Measurements from ENCODE around the gene MAOB.
A peak's percentile ranks its signal among the peaks of the same experiment; 100 is the strongest.
"Not testable (repeated sequence)": the region's sequence is repeated elsewhere in the genome, so short reads cannot be mapped to it uniquely, and the experiment has no call there.

Gene MAOB

DNA sequence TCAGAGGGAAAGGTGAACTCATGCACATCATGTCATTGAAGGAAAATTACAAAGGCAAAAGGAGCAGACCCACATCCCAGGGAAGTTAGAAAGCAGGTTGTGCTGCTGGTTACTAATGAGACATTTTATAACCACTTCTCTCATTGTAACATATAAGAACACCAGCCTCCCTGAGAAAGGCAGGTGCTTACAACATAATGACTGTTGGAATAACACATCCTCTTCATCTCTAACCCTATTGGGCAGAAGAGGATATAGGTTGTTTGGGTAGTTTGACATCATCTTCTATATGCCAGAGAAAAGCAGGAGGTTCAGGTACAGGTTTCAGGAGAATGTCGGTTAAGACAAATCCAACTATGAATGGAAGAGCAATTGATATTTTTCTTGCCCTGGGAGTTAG lies 148.6 kb downstream of the MAOB start:
- Mint-ChIP-seq H3K36me3 (ENCODE audit: low read depth) (peaks cover 67% of the 10 kb centered on the region), H3K27me3 (no peaks in the 10 kb centered on the region), H3K4me1 (ENCODE audit: low read depth) (peaks cover 10% of the 10 kb centered on the region), H3K27ac (no peak overlapping the region), H3K9me3 (no peaks in the 10 kb centered on the region), H3K4me3 (no peak overlapping the region)
- intact Hi-C loops (cut with micrococcal nuclease), result no loop called here

GRCh38 chrX:43731086-43731485 lies 151.2 kb downstream of the MAOB start:
- intact Hi-C loops (cut with micrococcal nuclease), result no loop called here
- peaks cover 20% of the 10 kb centered on the region for H3K4me1 Mint-ChIP-seq (ENCODE audit: low read depth)
- H3K4me3 Mint-ChIP-seq, result no peak overlapping the region

DNA sequence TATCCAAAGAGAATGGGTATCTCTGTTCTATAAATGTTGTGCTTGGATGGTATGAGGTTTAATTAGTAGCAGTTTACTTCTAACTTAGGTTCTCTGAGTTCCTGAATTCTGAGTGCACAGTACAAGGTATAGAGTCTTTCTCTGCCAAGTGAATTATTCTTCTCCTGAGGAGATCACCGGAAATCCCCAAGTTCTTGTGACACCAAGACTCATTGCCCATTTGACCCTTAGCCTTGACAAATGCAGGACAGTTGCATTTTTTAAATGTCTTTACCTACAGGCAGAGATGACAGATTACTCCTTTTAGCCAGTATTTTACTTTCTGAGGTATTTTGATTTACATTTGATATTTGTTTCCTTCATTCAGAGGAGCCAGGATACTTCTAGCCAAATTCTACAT lies 153.3 kb downstream of the MAOB start:
- no peaks in the 10 kb centered on the region for H3K9me3 Mint-ChIP-seq

More at GRCh38 chrX:43731086-43731485, 151.2 kb downstream of the MAOB start:
- H3K36me3 Mint-ChIP-seq (ENCODE audit: low read depth), result peaks cover 66% of the 10 kb centered on the region
- H3K27ac Mint-ChIP-seq, result no peak overlapping the region
- H3K9me3 Mint-ChIP-seq, result no peaks in the 10 kb centered on the region
- no peaks in the 10 kb centered on the region for H3K27me3 Mint-ChIP-seq

GRCh38 chrX:43728002-43728401 lies 154.2 kb downstream of the MAOB start:
- intact Hi-C loops (cut with micrococcal nuclease), result no loop called here
- Mint-ChIP-seq H3K27ac (peak overlapping the region; percentile 48), H3K36me3 (ENCODE audit: low read depth) (peaks cover 63% of the 10 kb centered on the region), H3K4me3 (no peak overlapping the region), H3K27me3 (no peaks in the 10 kb centered on the region), H3K9me3 (no peaks in the 10 kb centered on the region), H3K4me1 (ENCODE audit: low read depth) (peaks cover 43% of the 10 kb centered on the region)

More for the DNA sequence above, 153.3 kb downstream of the MAOB start:
- H3K27me3 Mint-ChIP-seq, result no peaks in the 10 kb centered on the region
- intact Hi-C loops (cut with micrococcal nuclease), result no loop called here
- peaks cover 73% of the 10 kb centered on the region for H3K36me3 Mint-ChIP-seq (ENCODE audit: low read depth)
- peak overlapping the region; percentile 30 for H3K27ac Mint-ChIP-seq
- no peak overlapping the region for H3K4me3 Mint-ChIP-seq
- H3K4me1 Mint-ChIP-seq (ENCODE audit: low read depth), result peaks cover 35% of the 10 kb centered on the region

DNA sequence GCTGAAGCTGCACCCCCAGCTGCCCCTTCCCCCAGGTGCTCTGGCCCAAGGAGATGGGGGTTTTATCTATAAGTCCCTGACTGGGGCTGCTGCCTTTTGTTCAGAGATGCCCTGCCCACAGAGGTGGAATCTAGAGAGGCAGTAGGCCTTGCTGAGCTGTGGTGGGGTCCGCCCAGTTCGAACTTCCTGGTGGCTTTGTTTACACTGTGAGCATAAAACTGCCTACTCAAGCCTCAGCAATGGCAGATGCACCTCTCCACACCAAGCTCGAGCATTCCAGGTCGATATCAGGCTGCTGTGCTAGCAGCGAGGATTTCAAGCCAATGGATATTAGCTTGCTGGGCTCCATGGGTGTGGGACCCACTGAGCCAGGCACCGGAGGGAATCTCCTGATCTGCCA lies 155.0 kb downstream of the MAOB start:
- H3K36me3 Mint-ChIP-seq (ENCODE audit: low read depth), result peaks cover 56% of the 10 kb centered on the region
- intact Hi-C loops (cut with micrococcal nuclease); H3K27ac Mint-ChIP-seq; H3K27me3 Mint-ChIP-seq; H3K4me3 Mint-ChIP-seq; H3K9me3 Mint-ChIP-seq: not testable (repeated sequence)
- peaks cover 43% of the 10 kb centered on the region for H3K4me1 Mint-ChIP-seq (ENCODE audit: low read depth)

- intact Hi-C loops (cut with micrococcal nuclease); H3K9me3 Mint-ChIP-seq; H3K4me3 Mint-ChIP-seq; H3K27me3 Mint-ChIP-seq; H3K27ac Mint-ChIP-seq: not testable (repeated sequence)
- Mint-ChIP-seq H3K36me3 (ENCODE audit: low read depth) (peaks cover 37% of the 10 kb centered on the region), H3K4me1 (ENCODE audit: low read depth) (peaks cover 37% of the 10 kb centered on the region)
These were observed 157.0 kb downstream of the MAOB start for GRCh38 chrX:43725227-43725626.

DNA sequence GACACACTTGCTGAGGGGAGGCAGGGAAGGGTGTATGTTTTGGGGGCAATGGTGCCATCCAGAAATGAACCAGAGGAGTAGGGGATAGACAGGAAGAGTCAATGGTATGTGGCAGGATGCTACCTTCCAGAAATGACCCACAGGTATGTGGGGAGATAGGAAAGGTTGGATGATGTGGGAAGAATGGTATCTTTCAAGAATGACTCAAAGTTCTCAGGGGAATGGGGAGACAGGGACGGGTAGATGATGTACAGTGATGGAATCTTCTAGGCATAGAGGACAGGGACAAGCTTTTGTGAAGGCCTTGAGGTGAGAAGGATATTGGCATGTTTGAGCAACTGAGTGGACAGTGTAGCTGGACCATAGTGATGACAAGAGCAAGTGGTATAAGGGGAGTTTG lies 161.3 kb downstream of the MAOB start:
- H3K4me1 Mint-ChIP-seq (ENCODE audit: low read depth), result peaks cover 22% of the 10 kb centered on the region
- no peak overlapping the region for H3K4me3 Mint-ChIP-seq
- peaks cover 16% of the 10 kb centered on the region for H3K36me3 Mint-ChIP-seq (ENCODE audit: low read depth)
- no peak overlapping the region for H3K27ac Mint-ChIP-seq
- no peaks in the 10 kb centered on the region for H3K27me3 Mint-ChIP-seq
- intact Hi-C loops (cut with micrococcal nuclease), result no loop called here
- H3K9me3 Mint-ChIP-seq, result no peaks in the 10 kb centered on the region

GRCh38 chrX:43720082-43720481 lies 162.2 kb downstream of the MAOB start:
- Mint-ChIP-seq H3K4me1 (ENCODE audit: low read depth) (peaks cover 16% of the 10 kb centered on the region), H3K9me3 (no peaks in the 10 kb centered on the region), H3K36me3 (ENCODE audit: low read depth) (peaks cover 10% of the 10 kb centered on the region), H3K27ac (no peak overlapping the region), H3K27me3 (no peaks in the 10 kb centered on the region), H3K4me3 (no peak overlapping the region)
- intact Hi-C loops (cut with micrococcal nuclease), result no loop called here

DNA sequence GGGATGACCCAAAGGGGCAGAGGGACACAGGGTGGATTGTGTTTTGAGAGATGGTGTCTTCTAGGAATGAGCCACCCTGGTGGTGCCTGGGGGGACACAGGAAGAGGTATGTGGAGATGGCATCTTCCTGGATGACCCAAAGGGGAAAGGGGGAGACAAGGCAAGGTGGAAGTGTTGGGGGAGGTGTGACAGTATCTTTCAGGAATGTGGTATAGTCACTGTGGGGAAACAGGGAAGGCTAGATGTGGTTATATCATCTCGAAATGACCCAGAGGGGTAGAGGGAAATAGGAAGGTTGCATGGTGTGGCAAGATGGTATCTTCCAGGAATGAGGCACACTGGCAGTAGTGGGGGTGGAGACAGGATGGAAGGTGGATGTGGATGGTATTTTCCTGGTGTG lies 163.3 kb downstream of the MAOB start:
- Mint-ChIP-seq H3K4me3 (no peak overlapping the region), H3K9me3 (no peaks in the 10 kb centered on the region), H3K36me3 (ENCODE audit: low read depth) (no peaks in the 10 kb centered on the region), H3K27ac (no peak overlapping the region), H3K27me3 (no peaks in the 10 kb centered on the region), H3K4me1 (ENCODE audit: low read depth) (peaks cover 7% of the 10 kb centered on the region)
- intact Hi-C loops (cut with micrococcal nuclease), result no loop called here

DNA sequence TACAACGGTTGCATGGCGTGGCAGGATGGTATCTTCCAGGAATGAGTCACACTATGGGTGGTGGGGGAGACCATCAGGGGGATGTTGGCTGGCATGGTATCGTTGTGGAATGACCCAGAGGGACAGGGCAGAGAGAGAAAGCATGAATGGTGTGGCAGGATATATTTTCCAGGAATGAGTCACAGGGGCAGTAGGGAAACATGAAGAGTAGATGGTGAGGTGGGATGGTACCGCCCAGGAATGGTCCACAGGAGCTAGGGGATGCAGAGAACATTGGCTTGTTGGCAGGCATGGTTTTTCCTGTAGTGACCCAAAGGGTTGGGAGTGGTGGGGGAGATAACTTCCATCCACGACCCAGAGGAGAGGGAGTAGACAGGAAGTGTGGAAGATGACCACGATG lies 163.7 kb downstream of the MAOB start:
- intact Hi-C loops (cut with micrococcal nuclease), result no loop called here
- Mint-ChIP-seq H3K27ac (no peak overlapping the region), H3K4me3 (no peak overlapping the region), H3K36me3 (ENCODE audit: low read depth) (no peaks in the 10 kb centered on the region), H3K27me3 (no peaks in the 10 kb centered on the region), H3K9me3 (no peaks in the 10 kb centered on the region), H3K4me1 (ENCODE audit: low read depth) (peaks cover 3% of the 10 kb centered on the region)

DNA sequence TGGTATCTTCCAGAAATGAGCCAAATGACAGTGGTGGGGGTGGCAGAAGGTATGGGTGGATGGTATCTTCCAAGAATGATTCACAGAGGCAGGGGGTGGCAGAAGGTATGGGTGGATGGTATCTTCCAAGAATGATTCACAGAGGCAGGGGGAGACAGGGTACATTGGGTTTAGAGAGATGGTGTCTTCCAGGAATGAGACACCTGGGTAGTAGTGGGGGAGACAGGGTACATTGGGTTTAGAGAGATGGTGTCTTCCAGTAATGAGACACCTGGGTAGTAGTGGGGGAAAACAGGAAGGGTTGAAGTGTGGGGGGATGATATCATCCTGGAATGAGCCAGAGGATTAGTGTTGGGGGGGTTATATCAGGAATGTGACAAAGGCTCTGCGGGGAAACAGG lies 164.2 kb downstream of the MAOB start:
- Mint-ChIP-seq H3K4me3 (no peak overlapping the region), H3K4me1 (ENCODE audit: low read depth) (no peaks in the 10 kb centered on the region), H3K36me3 (ENCODE audit: low read depth) (no peaks in the 10 kb centered on the region), H3K27me3 (no peaks in the 10 kb centered on the region), H3K9me3 (no peaks in the 10 kb centered on the region), H3K27ac (no peak overlapping the region)
- intact Hi-C loops (cut with micrococcal nuclease), result no loop called here

DNA sequence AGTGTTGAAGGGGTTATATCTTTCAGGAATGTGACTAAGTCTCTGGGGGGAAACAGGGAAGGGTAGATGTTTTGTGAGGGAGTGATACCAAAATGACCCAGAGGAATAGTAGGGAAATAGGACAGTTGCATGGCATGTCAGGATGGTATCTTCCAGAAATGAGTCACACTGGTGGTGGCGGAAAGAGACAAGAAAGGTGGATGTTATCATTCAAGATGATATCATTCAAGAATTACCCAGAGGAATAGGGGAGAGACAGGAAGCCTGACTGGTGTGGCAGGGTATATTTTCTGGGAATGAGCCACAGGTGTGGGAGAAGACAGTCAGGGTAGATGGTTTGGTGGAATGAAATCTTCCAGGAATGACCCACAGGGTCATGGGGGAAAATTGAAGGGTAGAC lies 165.1 kb downstream of the MAOB start:
- Mint-ChIP-seq H3K27ac (no peak overlapping the region), H3K4me3 (no peak overlapping the region), H3K27me3 (no peaks in the 10 kb centered on the region), H3K4me1 (ENCODE audit: low read depth) (no peaks in the 10 kb centered on the region), H3K9me3 (no peaks in the 10 kb centered on the region), H3K36me3 (ENCODE audit: low read depth) (no peaks in the 10 kb centered on the region)
- intact Hi-C loops (cut with micrococcal nuclease), result no loop called here

DNA sequence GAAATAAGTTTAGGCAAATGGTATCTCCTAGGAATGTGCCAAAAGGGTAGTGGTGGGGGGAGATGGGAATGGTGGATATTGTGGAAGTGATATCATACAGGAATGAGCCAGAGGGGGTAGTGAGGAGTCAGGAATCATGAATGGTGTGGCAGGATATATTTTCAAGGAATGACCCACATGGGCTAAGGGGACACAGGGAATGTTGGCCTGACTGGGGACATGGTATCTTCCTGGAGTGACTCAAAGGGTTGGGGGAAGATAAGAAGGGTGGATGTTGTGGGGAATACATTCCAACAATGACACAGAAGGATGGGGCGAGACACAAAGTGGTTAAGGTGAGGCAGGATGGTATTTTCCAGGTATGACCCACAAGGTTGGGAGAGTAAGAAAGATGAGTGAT lies 165.6 kb downstream of the MAOB start:
- Mint-ChIP-seq H3K9me3 (no peaks in the 10 kb centered on the region), H3K36me3 (ENCODE audit: low read depth) (no peaks in the 10 kb centered on the region), H3K27me3 (no peaks in the 10 kb centered on the region), H3K27ac (no peak overlapping the region), H3K4me1 (ENCODE audit: low read depth) (no peaks in the 10 kb centered on the region), H3K4me3 (no peak overlapping the region)
- intact Hi-C loops (cut with micrococcal nuclease), result no loop called here
